ENCODE results near the gene GAS6.
"Not testable (repeated sequence)": the region's sequence is repeated elsewhere in the genome, so short reads cannot be mapped to it uniquely, and the experiment has no call there.

The GAS6 gene

GRCh38 chr13:113863524-113864272 is at the start of gene GAS6:
TSS of gene GAS6 (minus strand) at chr13:113864076. CDS start at chr13:113863920, 156 bp downstream.
- DNase-seq (ENCODE audit: low read depth) = no peak

GRCh38 chr13:113913408-113913807 is 49.5 kb upstream of the GAS6 start:
- not testable (repeated sequence) for DNase-seq (ENCODE audit: low read depth)

GRCh38 chr13:113912596-113912995 is 48.7 kb upstream of the GAS6 start:
- no peak for DNase-seq (ENCODE audit: low read depth)

GRCh38 chr13:113907635-113908617 is 44.0 kb upstream of the GAS6 start:
- no peak for DNase-seq (ENCODE audit: low read depth)

- no peak for DNase-seq (ENCODE audit: low read depth)
Measured at GRCh38 chr13:113906571-113906970, 42.7 kb upstream of the GAS6 start.

GRCh38 chr13:113905942-113906341 is 42.1 kb upstream of the GAS6 start:
- DNase-seq (ENCODE audit: low read depth) = no peak

GRCh38 chr13:113905018-113905417 is 41.1 kb upstream of the GAS6 start:
- no peak for DNase-seq (ENCODE audit: low read depth)

- no peak for DNase-seq (ENCODE audit: low read depth)
Measured at GRCh38 chr13:113904411-113904810, 40.5 kb upstream of the GAS6 start.

GRCh38 chr13:113903912-113904311 is 40.0 kb upstream of the GAS6 start:
- no peak for DNase-seq (ENCODE audit: low read depth)

- no peak for DNase-seq (ENCODE audit: low read depth)
Measured at GRCh38 chr13:113902986-113903775, 39.3 kb upstream of the GAS6 start.

GRCh38 chr13:113902481-113902880 is 38.6 kb upstream of the GAS6 start:
- no peak for DNase-seq (ENCODE audit: low read depth)

- no peak for DNase-seq (ENCODE audit: low read depth)
Measured at GRCh38 chr13:113901642-113902041, 37.8 kb upstream of the GAS6 start.

- DNase-seq (ENCODE audit: low read depth) = no peak
Measured at GRCh38 chr13:113901231-113901630, 37.4 kb upstream of the GAS6 start.

- no peak for DNase-seq (ENCODE audit: low read depth)
Measured at GRCh38 chr13:113900646-113901045, 36.8 kb upstream of the GAS6 start.

- no peak for DNase-seq (ENCODE audit: low read depth)
Measured at GRCh38 chr13:113898391-113898790, 34.5 kb upstream of the GAS6 start.

- no peak for DNase-seq (ENCODE audit: low read depth)
Measured at GRCh38 chr13:113897966-113898365, 34.1 kb upstream of the GAS6 start.

GRCh38 chr13:113897161-113897560 is 33.3 kb upstream of the GAS6 start:
- no peak for DNase-seq (ENCODE audit: low read depth)

- DNase-seq (ENCODE audit: low read depth) = no peak
Measured at GRCh38 chr13:113895436-113895835, 31.6 kb upstream of the GAS6 start.

- DNase-seq (ENCODE audit: low read depth) = no peak
Measured at GRCh38 chr13:113890774-113891480, 27.1 kb upstream of the GAS6 start.

- no peak for DNase-seq (ENCODE audit: low read depth)
Measured at GRCh38 chr13:113889467-113889866, 25.6 kb upstream of the GAS6 start.

- no peak for DNase-seq (ENCODE audit: low read depth)
Measured at GRCh38 chr13:113888701-113889330, 24.9 kb upstream of the GAS6 start.

Data from stimulated activated CD8-positive, alpha-beta memory T cell treated with anti-CD3 and anti-CD28 coated beads, Interleukin-4, amount 100 ng/mL, for 24 hours (primary cell).